Mucosa of descending colon (tissue), 3 donors: ENCODE measurements around the gene DCC. TPM values are rescaled to one million over a fixed set of nuclear protein-coding genes. Genes with fewer than 3 reads are reported as not detected.

Experiments
- ATAC-seq: fragments of 200-7000 bp; cut with Tn5 transposase; one replicate; pipeline ENCODE4 v1.9.1; 2020; ENCODE audit warnings: mild to moderate bottlenecking, moderate library complexity
- DNase-seq, 3 donors: peaks; one replicate each; pipeline ENCODE4 v3.0.0-alpha.2; 2020
- H3K36me3 ChIP-seq: fragments of 200-600 bp; one replicate; pipeline ENCODE4 v1.8.0; 2021; ENCODE audit warnings: low read depth, mild to moderate bottlenecking
- H3K4me1 ChIP-seq: fragments of 200-600 bp; one replicate; pipeline ENCODE4 v1.8.0; 2021; ENCODE audit warnings: low read depth, mild to moderate bottlenecking
- H3K4me3 ChIP-seq: fragments of 200-600 bp; one replicate; pipeline ENCODE4 v1.8.0; 2021; ENCODE audit warnings: mild to moderate bottlenecking
- H3K9me3 ChIP-seq: fragments of 200-600 bp; one replicate; pipeline ENCODE4 v1.8.0; 2021; ENCODE audit warnings: mild to moderate bottlenecking
- intact Hi-C, 2 donors: fragments of 100-400 bp; cut with DNase I in 1 of 2; cut with micrococcal nuclease in 1 of 2; formaldehyde crosslinking; loops; one replicate each; pipeline versions ENCODE4 v1.11.0 to v1.11.1; 2022; cut with DNase I, micrococcal nuclease
- long read RNA-seq, 2 donors: library from polyadenylated mRNA; unstranded; transcript quantifications; one replicate each; pipeline ENCODE4 v2.0.0, GENCODE V29; 2019 to 2021
- total RNA-seq, 3 donors: library from RNA; stranded (reverse); fragmentation: NEBNext Ultra II Directional in 2 of 3; extraction: Animal tissue kit (Norgen Biotek cat#: 25700) in 2 of 3; gene quantifications; one replicate each; pipeline versions ENCODE4 v1.2.1 to v1.2.4, GENCODE V29; 2021 to 2023
- TF ChIP-seq, protein P1 (sequence below): fragments of 200-600 bp; IDR thresholded peaks from one replicate; pipeline ENCODE4 v1.8.0; 2022; ENCODE audit warnings: antibody characterized with exemption, mild to moderate bottlenecking
- donor health status: DM: no; HTN: no; CAD: no; lungs with moderate emphysema.
- donor health status: DM: no; HTN: no; CAD: no.
- donor health status: DM: no; HTN: yes; CAD: no.

Gene DCC, protein sequence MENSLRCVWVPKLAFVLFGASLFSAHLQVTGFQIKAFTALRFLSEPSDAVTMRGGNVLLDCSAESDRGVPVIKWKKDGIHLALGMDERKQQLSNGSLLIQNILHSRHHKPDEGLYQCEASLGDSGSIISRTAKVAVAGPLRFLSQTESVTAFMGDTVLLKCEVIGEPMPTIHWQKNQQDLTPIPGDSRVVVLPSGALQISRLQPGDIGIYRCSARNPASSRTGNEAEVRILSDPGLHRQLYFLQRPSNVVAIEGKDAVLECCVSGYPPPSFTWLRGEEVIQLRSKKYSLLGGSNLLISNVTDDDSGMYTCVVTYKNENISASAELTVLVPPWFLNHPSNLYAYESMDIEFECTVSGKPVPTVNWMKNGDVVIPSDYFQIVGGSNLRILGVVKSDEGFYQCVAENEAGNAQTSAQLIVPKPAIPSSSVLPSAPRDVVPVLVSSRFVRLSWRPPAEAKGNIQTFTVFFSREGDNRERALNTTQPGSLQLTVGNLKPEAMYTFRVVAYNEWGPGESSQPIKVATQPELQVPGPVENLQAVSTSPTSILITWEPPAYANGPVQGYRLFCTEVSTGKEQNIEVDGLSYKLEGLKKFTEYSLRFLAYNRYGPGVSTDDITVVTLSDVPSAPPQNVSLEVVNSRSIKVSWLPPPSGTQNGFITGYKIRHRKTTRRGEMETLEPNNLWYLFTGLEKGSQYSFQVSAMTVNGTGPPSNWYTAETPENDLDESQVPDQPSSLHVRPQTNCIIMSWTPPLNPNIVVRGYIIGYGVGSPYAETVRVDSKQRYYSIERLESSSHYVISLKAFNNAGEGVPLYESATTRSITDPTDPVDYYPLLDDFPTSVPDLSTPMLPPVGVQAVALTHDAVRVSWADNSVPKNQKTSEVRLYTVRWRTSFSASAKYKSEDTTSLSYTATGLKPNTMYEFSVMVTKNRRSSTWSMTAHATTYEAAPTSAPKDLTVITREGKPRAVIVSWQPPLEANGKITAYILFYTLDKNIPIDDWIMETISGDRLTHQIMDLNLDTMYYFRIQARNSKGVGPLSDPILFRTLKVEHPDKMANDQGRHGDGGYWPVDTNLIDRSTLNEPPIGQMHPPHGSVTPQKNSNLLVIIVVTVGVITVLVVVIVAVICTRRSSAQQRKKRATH (N-terminal part only)
- 1 to 10 TPM in 1 of 3 donors, under 1 TPM in 2; 0.26 to 1.3 (median 0.34) TPM for total RNA-seq
- long read RNA-seq, donor 1: 0 reads
- long read RNA-seq, donor 2: 0 reads

DNA sequence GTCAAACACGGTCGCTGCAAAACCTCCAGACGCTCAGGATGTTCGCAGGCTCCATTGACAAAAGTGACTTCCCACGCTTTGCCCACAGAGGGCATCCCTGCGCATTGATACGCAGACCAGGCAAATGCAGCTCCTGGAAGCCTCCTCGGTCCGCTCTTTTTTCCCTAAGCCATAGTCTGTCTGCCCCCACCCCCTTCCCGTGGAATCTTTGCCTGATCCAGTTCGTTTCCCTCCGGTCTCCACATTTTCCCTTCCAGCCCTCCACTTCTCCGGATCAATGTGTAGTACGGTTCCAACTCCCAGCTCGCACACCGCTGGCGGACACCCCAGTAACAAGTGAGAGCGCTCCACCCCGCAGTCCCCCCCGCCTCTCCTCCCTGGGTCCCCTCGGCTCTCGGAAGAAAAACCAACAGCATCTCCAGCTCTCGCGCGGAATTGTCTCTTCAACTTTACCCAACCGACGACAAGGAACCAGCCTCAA is at the start of gene DCC:
Gene DCC (plus strand): TSS at position 307 of the 481 bp plus-strand sequence. CDS start 591 bp downstream, outside the sequence.
- intact Hi-C loops: no loop called here
- Histone ChIP-seq H3K4me3 (no peak within 1 kb of the TSS), H3K4me1 (no peaks in the 10 kb centered on the region), H3K36me3 (no peaks in the 10 kb centered on the region), H3K9me3 (no peaks in the 10 kb centered on the region)
- peak; percentile 49 for ATAC-seq
- peak in 2 of 3 donors; percentile 50 to 53 for DNase-seq
- TF ChIP-seq, protein P1, sequence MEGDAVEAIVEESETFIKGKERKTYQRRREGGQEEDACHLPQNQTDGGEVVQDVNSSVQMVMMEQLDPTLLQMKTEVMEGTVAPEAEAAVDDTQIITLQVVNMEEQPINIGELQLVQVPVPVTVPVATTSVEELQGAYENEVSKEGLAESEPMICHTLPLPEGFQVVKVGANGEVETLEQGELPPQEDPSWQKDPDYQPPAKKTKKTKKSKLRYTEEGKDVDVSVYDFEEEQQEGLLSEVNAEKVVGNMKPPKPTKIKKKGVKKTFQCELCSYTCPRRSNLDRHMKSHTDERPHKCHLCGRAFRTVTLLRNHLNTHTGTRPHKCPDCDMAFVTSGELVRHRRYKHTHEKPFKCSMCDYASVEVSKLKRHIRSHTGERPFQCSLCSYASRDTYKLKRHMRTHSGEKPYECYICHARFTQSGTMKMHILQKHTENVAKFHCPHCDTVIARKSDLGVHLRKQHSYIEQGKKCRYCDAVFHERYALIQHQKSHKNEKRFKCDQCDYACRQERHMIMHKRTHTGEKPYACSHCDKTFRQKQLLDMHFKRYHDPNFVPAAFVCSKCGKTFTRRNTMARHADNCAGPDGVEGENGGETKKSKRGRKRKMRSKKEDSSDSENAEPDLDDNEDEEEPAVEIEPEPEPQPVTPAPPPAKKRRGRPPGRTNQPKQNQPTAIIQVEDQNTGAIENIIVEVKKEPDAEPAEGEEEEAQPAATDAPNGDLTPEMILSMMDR: no peak

DNA sequence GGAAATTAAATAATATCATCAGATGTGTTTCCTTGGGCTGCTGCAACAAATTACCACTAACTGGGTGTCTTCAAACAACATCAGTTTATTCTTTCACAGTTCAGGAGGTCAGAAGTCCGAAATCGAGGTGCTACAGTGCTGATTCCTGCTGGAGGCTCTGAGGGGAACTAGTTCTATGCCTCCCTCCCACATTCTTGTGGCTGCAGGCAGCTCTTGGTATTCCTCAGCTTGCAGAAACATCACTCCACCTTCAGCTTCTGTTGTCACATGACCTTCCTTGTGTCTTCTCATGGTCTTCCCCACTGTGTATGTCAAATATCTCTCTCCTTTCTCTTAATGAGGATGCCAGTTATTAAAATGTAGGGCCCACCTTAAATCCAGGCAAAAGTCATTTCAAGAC is 29.3 kb upstream of the DCC start:
- Histone ChIP-seq H3K36me3 (no peaks in the 10 kb centered on the region), H3K9me3 (no peaks in the 10 kb centered on the region), H3K4me3 (no peak overlapping the region), H3K4me1 (no peaks in the 10 kb centered on the region)
- ATAC-seq: no peak
- DNase-seq: no peak
- TF ChIP-seq, protein P1: no peak
- intact Hi-C loops: no loop called here

DNA sequence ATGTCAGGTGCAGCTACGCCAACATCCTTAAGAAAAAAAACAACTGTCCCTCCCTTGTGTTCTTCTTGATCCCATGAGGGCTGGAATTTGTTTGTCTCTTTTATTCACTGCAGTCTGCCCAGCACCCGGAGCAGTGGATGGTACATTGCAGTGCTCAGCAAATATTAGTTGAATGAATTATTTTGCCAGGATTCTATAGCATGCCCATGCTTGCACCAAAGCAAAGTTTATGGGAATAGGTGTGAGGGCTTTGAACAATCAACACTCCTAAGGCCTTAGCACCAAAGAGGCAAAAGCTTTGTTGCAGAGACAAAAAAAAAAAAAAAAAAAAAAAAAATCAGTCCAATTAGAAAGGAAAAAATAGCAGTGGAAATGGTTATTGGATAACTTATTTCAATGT is 28.7 kb upstream of the DCC start:
- no peaks in the 10 kb centered on the region for H3K9me3 ChIP-seq
- intact Hi-C loops: no loop called here
- TF ChIP-seq, protein P1: no peak
- DNase-seq (no peak), ATAC-seq (no peak)
- no peak overlapping the region for H3K4me3 ChIP-seq
- H3K4me1 ChIP-seq: no peaks in the 10 kb centered on the region
- no peaks in the 10 kb centered on the region for H3K36me3 ChIP-seq

DNA sequence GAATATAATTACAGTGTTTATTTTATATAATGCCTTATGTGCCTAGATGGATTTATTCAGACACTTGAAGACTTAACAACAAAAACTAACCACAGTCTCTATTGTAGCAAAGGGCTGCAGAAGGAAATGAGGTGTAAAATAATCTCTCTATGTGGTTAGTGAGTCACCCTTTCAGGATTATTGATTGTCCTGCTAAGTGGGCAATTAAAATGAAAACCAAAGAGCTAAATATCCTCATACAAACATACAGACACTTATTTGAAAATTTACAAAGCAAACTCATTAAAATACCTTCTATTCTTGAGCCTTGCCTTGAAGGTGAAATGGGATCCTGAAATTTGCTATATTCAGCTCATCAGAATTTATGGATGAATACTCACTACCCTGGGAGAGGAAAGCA is 27.7 kb upstream of the DCC start:
- no peaks in the 10 kb centered on the region for H3K36me3 ChIP-seq
- no peak for ATAC-seq
- H3K4me1 ChIP-seq: no peaks in the 10 kb centered on the region
- H3K9me3 ChIP-seq: no peaks in the 10 kb centered on the region
- no peak for DNase-seq
- H3K4me3 ChIP-seq: no peak overlapping the region
- intact Hi-C loops: no loop called here
- TF ChIP-seq, protein P1: no peak

DNA sequence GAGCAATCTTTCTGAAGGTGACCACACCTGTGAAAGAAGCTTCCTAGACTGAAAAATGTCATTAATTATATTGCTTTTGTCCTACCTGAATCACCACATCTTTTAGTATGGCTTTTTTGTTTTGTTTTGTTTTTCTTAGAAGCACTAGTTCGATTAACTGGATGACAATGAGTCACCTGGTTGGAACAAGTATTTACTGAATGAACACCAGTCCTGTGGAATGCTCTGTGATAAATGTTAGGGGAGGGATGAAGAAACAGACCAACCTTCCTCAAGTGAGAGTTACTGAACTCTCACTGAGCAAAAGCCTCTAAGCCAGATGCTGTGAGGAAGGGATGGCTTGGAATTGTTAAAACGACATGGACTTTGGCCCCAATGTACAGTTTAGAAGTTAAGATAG is 26.8 kb upstream of the DCC start:
- TF ChIP-seq, protein P1: no peak
- Histone ChIP-seq H3K9me3 (no peaks in the 10 kb centered on the region), H3K36me3 (no peaks in the 10 kb centered on the region), H3K4me3 (no peak overlapping the region), H3K4me1 (no peaks in the 10 kb centered on the region)
- no peak for DNase-seq
- no peak for ATAC-seq
- intact Hi-C loops: no loop called here
